ENCODE measurements around the gene SAMD1. TPM values are rescaled to one million over a fixed set of nuclear protein-coding genes. Genes with fewer than 3 reads are reported as not detected.

The SAMD1 gene
- 22.2 and 38.2 TPM in 2 replicates for total RNA-seq

GRCh38 chr19:14090509-14091080 lies at the start of gene SAMD1:
Gene SAMD1 (minus strand): TSS chr19:14090751.

GRCh38 chr19:14136509-14137281 lies 46.1 kb upstream of the SAMD1 start, which contains the start of gene ASF1B:
Gene ASF1B (minus strand): TSS chr19:14136589. CDS start chr19:14136456, 133 bp downstream.

GRCh38 chr19:14117668-14118164 lies 27.2 kb upstream of the SAMD1 start, which contains the start of gene PRKACA:
Gene PRKACA (minus strand): TSS chr19:14117762. CDS start chr19:14117547, 215 bp downstream.

GRCh38 chr19:14085309-14085995 lies 5.1 kb downstream of the SAMD1 start, which contains the start of gene C19orf67:
Gene C19orf67 (minus strand): TSS chr19:14085783. CDS start chr19:14085627, 156 bp downstream.

GRCh38 chr19:14072535-14073260 lies 17.9 kb downstream of the SAMD1 start, which contains the start of gene MISP3:
Gene MISP3 (plus strand): TSS chr19:14072786. CDS start chr19:14073310, 524 bp downstream.

GRCh38 chr19:14061751-14062557 lies 28.6 kb downstream of the SAMD1 start, which contains the start of gene PALM3:
Gene PALM3 (minus strand): TSS chr19:14062076. CDS start chr19:14061980, 96 bp downstream.

Other genes with a start within 250 kb of the SAMD1 start
- gene NANOS3, start 213.6 kb downstream of the SAMD1 start, total RNA-seq = 0.33 TPM in 1 of 2 replicates, not detected in the other
- 0.65 and 0.99 TPM in 2 replicates for gene BRME1, start 184.6 kb downstream of the SAMD1 start, total RNA-seq
- gene CC2D1A, start 184.6 kb downstream of the SAMD1 start, total RNA-seq = 12.2 and 15.5 TPM in 2 replicates
- 3.2 and 5.9 TPM in 2 replicates for gene PODNL1, start 152.3 kb downstream of the SAMD1 start, total RNA-seq
- gene DCAF15, start 138.2 kb downstream of the SAMD1 start, total RNA-seq = 7.0 and 10.0 TPM in 2 replicates
- 6.6 and 8.0 TPM in 2 replicates for gene RFX1, start 84.4 kb downstream of the SAMD1 start, total RNA-seq
- not detected in 2 replicates for gene RLN3, start 62.6 kb downstream of the SAMD1 start, total RNA-seq
- 1.7 and 6.8 TPM in 2 replicates for gene IL27RA, start 59.0 kb downstream of the SAMD1 start, total RNA-seq
- gene PALM3, start 28.7 kb downstream of the SAMD1 start, total RNA-seq = 0.07 and 0.46 TPM in 2 replicates
- gene MISP3, start 18.0 kb downstream of the SAMD1 start, total RNA-seq = 0.89 and 1.6 TPM in 2 replicates
- not detected in 2 replicates for gene C19orf67, start 5.0 kb downstream of the SAMD1 start, total RNA-seq
- 85.1 and 89.7 TPM in 2 replicates for gene PRKACA, start 27.0 kb upstream of the SAMD1 start, total RNA-seq
- gene ASF1B, start 45.8 kb upstream of the SAMD1 start, total RNA-seq = 2.0 and 2.8 TPM in 2 replicates
- 5.9 TPM in 2 replicates for gene ADGRL1, start 115.4 kb upstream of the SAMD1 start, total RNA-seq